Putamen (tissue), 1 donor: ENCODE data around the gene GALNT9.

Source experiments
- DNase-seq: peaks from one replicate; pipeline ENCODE4 v3.0.0-alpha.2; 2016; ENCODE audit warnings: low spot score

The GALNT9 gene

DNA sequence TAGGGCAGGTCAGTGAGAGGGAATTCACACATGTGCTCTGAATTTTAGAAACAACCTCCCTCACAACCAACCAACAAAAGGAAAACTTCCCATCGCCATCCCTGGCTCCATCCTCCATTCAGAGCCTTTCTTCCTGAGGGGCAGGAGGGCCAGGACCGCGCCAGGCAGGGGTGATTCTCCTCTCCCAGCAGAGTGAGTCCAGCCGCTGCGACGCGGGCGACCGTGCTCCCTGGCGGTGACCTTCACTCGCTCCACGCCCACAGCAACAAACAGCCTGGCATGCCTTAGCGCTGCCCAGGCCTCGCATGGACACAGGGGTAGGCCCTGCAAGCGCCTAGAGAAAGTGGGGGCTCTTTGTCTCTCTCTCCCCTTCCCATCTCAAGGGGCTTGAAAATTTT, 3.7 kb downstream of the GALNT9 start:
- DNase-seq, result no peak

DNA sequence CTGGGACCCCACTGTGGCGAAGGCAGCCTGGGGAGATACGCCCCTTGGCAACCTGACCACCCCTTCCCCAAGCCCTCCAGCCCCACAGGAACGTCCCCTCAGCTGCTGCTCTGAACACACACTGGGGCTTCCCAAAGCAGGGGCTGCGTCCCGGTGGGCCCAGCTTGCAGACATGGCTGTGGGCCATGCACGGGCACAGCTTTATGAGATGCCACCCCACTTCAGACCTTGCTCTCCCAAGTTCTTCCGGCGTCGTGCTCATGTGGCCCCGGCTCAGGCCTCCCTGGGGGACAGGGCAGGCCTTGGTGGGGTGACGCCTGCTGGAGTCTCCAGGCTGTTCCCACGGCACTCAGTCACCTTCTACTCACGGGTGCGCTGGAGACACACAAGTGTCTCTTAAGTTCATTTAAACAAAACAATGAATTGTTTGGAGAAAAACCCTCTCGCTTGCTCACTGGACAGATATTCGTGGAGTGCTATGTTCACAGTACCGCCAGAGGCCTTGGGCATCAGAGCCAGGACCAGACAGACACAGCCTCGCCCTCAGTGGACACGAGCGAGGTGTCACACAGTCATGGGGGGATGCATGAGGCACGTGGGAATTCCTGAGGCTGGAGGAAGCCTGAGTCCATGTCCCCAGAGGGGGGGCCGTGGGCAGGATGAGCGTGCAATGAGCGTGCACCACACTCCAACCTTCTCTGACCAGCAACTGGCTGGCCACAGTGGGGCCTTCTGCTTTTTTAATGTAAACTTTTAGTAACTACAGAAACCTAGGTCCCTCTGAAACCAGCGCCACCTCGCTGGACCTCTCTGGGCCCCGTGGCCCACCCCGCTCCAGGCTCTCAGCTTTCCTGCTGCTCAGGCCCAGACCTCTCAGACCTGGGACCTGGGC, 4.3 kb downstream of the GALNT9 start:
- DNase-seq, result no peak

DNA sequence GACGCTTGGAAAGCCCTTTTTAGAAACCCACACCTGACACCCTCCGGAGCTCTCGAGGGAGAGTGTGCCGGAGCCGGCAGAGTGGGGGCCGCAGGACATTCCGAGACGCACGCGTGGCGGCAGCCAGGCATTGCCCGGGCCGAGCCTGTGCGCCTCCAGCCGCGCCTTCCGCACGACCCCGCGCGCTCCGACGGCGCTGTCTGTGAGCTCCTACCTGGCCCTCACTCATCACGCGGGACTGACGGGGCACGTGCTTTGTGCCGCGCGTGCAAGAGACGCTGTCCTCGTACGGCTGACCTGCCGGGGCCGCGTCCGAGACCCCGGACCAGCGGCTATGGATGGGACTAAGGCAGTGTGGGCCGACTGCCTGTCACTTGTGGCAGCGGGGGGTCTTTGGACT, 5.2 kb downstream of the GALNT9 start:
- no peak for DNase-seq

DNA sequence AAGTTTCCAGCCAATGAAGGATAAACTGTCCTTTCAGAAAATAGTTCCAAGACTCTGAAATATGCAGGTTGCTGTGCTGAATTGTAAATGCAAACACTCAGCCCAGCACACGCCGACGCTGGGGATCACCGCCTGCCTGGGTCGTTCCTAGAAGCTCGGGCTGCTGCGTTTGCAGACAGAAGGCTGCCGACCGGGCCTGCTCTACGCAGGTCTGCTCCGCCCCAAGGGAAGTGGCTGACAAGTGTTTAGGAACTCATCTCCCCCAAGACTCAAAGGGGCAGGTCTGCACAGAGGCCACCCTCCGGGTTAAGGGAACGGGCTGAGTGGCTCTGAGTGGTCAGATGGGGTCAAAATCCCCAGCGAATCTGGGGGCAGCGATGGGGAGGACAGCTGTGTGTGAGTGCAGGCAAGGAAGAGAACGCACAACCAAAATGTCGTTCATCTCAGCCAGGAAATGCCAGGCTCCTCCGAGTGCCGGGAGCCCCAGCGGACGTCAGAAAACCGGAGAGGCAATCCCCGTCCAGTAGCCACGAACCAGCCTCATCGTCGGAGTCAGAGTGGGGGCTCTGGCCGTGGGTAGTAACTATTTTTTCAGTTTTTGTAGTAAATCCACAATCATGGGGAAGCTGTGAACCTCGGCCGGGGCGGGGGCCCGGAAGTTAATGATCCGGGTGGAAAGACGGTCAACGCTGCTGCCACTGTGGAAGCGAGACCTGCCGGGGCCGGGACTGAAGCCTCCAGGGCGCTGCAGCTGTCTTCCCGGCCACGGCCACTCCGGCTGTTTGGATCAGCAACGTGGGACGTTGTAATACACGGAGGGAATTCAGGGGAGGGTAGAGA, 6.0 kb downstream of the GALNT9 start:
- DNase-seq, result no peak

DNA sequence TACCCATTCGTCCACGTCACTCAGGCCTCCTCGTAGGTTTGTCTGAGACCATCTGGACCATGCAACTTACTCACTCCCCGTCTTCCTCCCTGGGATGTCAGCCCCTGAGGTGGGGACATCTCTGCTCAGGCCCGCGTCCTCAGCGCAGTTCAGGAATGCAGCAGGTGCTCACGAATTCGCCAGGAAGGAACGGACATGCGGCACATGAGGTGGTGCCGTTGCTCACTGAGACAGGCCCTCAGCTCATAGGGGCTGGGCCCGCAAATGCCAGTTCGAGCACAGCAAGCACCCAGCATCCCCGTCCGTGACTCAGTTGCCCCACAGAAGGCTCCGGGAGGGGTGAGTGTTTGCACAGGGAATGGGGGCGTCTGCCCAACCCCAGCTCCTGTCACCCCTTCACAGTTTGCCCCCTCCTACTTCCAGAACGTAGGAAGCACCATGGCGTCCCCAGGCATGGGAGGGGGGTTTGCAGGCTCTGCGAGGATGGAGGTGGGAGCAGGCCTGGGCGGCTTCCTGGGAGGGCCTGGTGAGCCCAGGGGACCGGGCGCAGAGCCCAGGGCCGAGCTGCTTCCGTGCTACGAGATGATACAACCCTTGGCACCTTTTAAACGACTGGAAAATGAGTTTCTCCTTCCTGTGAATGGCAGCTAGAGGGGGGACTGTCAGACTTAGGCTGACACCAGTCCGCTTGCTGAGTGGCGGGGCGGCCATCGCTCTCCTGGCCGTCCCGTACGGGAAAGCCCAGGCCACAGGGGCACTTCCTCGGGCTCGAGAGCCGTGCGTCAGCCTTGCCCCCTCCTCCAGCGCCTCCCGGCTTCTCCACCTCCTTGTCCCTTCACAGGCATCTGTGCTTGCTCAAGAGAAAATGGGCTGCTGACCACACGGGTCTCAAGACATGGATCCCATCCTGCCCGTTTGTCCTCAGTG, 6.9 kb downstream of the GALNT9 start:
- no peak for DNase-seq

DNA sequence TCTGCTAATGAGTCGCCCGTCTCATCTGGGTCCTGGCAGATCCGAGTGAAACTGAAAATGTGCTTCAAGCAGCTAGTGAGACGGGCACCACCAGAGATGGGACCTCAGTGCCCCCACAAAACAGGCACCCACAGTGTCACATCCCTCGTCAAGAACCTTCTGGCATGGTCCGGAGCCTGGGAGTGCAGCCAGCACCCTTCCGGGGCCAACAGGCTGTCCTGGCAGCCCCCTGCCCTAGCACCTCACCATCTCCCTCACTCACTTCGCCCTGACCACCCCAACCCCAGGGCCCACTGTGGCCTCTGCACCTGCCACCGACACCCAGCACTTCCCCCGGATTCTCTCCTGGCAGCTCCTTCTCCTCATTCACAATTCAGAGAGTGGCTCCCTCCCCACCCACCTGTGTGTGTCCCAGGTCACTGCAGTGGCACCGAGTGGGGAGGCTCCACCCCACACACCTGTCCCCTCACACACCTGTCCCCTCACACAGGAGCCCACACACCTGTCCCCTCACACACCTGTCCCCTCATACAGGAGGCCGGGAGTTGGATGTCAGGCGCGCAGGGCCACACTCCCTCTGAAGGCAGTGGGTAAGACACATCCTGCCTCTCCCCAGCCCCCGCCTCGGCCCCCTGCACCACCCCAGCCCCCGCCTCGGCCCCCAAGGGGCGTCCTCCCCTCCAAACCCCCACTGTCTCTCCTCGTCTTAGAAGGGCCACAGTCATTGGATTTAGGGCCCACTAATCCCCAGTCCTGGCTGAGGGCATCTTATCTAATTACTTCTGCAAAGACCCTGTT, 7.9 kb downstream of the GALNT9 start:
- no peak for DNase-seq

DNA sequence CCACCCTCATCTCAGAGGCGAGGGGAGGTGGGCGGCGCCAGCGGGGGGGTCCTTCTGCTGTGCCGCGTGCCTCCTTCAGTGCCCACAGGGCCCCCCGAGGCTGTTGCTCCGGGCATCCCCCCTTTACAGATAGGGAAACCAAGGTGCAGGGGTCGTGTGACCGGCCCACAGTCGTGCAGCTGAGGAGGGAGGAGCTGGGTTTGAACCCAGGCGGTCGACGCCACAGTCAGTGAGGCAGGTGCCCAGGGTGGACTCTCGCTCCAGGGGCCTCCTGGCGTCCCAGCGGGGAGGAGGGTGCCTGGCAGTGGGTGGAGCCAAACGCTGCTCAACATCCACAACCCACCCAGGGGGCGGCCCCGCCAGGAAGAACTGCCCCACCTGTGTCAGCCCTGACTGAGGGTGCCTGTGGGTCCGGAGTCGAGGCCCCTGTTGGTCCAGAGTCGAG, 8.6 kb downstream of the GALNT9 start:
- DNase-seq, result no peak

DNA sequence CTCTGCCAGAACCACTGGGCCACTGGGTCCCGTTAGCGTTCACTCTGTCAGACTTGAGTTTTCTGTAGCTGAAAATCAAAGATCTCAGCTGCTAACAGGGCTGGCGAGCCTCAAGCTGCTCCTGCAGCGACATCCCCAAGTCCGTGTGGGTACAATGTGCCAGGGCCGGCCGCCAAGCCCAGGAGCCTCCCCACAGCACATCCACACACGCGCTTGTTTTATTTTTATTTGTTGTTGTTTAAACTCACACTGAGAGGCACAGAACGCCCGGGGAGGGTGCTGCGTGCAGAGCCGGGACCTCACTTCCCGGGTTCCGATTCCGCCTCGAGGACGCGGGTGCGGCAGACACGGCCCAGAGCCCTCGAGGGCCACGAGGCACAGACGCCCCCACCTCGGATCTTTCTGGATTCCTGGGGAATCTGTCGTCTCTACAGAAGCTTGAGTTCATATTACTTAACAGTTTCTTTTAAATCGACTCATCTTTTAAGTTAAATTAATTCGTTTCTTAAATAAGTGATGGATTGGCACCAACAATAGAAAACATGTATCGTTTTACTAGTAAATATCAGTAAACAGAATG, 9.3 kb downstream of the GALNT9 start:
- no peak for DNase-seq

DNA sequence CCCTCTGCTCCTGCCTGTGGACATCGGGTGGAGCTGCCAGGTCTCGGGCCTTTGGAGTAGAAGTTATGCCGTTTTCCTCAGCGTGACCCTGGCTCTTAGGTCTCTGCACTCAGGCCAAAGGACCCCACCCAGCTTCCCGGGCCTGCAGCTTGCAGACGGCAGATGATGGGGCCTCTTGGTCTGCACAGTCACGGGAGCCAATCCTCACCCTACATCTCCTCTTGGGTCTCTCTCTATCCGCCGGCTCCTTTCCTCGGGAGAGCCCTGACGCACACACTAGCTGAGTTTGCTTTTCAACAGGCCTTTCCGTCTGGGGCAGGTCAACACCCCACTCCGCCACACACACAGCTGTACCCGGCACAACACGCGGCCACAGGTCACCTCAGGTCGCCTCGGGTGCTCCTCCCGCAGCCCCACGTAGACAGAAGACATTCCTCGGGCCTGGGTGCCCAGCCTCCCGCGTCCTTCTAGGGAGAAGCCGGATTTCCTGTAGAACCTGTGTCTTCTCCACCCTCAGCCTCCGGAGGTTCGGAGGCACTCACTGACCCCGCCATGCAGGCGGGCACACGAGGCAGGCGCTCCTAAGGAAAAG, 9.9 kb downstream of the GALNT9 start:
- no peak for DNase-seq

DNA sequence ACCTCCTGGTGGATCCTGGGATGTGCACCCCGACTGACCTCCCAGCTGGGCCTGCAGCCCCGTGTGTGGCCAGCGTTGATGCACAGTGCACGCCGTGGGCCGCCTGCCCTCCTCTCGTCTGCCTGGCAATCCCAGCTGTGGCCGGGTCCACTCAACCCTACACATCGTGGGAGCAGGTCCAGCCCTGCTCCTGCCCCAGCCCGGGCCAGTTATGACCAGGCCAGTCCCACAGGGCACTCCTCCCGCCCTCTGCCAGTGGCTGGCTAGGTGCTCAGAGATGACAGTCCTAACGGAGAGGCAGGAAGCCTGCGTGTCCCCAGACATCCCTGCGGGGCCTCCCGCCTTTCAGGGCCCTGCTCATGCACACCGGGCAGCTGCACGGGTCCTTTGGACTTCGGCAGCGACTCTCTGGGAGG, 10.8 kb downstream of the GALNT9 start:
- no peak for DNase-seq

DNA sequence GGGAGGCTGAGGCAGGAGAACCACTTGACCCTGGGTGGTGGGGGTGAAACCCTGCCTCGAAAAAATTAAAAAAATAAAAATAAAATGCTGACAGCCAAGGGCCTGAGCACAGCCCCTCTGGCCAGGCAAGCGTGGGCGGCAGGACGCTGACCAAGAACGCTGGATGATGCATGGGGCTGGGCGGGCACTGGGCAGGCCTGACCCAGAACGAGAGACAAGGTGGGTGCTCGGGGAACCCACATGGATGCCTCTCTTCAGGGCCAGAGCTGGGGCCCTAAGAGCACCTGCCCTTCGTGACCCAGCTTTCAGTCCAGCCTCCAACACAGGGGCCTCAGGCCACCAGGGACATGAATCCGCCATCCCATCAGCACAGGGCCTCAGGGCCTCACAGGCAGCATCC, 11.3 kb downstream of the GALNT9 start:
- no peak for DNase-seq

DNA sequence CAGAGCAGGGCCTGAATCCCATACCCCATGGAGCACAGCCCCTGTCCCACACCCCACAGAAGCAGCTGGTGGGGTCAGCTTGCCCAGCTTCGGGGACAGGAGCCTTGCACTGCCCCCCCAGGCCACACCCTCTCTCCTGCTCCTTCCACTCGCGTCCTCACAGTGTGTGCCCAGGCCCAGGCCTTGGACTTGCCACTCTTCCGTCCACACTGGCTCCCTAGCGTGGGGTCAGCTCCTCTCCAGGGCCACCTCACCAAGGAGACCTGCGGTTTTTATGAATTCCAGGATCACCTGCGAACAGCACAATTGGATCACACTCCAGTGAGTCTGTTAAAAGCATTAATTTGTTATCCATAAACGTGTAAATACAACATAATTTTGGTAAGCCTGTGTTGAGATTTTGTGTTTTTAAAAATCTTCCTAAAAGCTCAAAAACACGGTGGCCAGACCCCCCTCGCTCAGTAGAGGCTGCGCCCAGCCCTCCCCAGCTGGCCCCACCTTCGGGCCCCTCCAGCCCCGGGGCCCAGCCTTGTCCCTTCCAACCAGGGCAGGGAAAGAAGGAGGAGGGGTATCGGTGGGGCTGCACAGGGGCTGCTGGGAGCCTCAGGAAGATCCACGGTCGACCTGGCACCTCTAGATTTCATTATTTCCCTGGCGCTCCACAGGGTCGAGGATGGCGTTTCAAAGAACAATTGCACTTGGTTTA, 12.0 kb downstream of the GALNT9 start:
- no peak for DNase-seq

DNA sequence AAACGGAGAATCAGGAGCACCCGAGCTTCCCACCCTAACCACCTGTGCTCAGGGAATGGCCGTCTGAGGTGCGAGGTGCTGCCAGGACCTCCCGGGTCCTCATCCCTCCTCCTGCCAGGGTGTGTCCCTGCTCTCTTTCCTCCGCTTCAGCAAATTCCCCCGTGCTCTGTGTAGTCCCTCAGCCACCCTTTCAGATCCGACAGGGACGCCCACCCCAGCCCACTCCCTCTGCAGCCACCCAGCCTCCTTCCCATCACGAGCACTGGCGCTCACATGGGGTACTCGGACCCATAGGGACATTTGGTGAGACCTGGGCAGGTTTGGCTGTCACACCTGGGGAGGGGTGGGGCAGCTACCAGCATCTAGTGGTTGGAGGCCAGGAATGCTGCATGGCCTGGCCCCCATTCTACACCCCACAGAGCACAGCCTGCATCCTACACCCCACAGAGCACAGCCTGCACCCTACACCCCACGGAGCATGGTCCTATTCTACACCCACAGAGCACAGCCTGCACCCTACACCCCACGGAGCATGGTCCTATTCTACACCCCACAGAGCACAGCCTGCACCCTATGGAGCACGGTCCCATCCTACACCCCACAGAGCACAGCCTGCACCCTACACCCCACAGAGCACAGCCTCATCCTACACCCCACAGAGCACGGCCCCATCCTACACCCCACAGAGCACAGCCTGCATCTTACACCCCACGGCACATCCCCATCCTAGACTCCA, 12.7 kb downstream of the GALNT9 start:
- no peak for DNase-seq

DNA sequence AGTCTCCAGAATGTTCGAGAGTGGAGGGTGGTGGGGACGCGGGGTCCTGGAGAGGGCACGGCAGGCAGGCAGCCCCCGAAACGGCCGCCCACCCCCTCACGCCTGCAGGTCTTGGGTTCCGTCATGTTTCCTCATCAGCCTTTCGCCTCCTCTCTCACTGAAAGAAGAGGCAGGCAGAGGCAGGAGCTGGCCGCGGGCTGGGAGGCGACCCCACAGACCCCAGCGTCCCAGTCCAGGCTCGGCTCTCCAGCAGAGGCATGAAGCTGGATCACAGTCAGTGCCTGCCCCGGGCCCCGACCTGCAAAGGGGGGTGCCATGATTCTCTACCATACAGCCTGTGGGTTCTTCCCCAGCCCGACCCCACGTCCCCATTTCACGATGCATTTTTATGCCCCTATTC, 13.4 kb downstream of the GALNT9 start:
- DNase-seq, result no peak

DNA sequence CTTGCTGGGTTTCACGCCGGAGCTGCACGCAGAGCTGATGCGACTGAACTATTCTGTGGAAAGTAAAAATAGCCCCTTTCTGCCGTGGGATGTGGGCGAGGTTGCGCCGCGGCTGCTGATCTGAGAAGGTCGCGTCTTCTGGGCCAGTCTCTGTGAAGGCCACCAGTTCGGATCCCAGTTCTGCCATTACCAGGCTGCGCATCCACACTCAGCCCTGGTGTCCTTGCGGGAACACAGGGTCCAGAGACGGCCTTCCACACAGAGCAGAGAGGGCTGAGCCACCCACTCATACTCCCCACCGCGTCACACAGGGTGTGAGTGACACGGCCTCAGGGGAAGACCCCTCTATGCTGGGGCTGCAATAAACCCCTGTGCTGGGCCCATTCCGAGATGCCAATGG, 13.9 kb downstream of the GALNT9 start:
- DNase-seq, result no peak

DNA sequence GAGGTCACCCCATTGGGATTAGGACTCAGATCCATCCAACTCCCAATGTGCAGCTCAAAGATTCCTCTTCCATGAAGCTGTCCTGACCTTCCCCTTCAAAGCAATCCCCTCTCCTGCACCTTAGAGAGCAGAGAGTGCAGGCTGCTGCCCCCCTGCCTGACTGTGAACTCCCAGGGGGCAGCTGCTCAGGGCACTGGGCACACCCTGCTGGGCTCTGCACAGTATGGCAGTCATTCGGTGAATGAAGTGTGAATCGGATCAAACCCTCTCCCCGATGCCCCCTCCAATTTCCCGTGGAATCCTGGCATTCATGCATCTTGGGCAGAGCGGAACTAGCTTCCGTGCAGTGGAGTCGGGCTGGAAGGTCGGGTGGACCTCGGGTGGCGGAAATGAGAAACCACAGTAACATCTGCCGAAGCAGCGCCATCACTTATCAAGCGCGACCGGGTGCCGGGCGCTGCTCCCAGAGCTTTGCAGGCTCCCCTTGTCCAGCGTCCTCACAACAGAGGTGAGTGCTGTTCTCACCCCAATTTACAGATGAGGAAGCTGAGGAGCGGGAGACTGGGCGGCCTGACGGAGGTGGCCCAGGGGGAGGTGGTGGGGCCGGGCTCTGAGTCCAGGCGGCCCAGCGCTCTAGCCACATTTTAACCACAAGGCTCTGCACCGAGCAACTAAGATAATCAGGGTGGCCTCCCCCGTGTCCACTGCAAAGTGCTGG, 14.7 kb downstream of the GALNT9 start:
- DNase-seq, result no peak

DNA sequence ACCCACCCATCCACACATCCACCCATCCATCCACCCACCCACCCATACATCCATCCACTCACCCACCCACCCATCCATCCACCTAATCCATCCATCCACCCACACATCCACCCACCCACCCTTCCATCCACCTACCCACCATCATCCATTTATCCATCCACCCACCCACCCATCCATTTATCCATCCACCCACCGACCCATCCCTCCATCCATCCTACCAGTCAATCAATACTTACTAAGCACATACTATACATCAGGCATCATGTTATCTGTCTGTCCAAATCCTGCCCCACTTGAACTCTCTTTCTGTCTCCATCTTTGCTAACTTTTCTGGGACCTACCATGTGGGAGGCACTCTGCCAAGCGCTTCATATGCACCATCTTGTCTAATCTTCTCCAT, 15.4 kb downstream of the GALNT9 start:
- no peak for DNase-seq

DNA sequence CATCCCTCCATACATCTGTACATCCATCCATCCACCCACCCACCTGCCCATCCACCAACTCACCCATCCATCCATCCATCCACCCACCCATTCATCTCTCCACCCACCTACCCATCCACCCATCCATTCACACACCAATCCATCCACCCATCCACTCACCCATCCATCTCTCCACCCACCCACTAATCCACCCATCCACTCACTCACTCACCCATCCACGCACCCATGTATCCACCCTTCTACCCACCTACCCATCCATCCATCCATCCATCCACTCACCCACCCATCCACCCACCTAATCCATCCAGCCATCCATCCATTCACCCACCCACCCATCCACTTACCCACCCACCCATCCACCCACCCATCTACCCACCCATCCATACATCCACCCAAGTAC, 16.2 kb downstream of the GALNT9 start:
- DNase-seq, result no peak
